PC-3 (cell line): ENCODE data around the gene LNX1. TPM values are rescaled to one million over a fixed set of nuclear protein-coding genes. Genes with fewer than 3 reads are reported as not detected.

Experiments
- ATAC-seq: fragments of 200-7000 bp; cut with Tn5 transposase; 2 replicates; pipeline ENCODE4 v1.9.1; 2020; ENCODE audit warnings: mild to moderate bottlenecking, moderate library complexity
- BruUV-seq: library from RNA; stranded (reverse); fragments of 400-500 nt; replicated peaks from 2 replicates; lab custom pipeline; 2021; lab: Mats Ljungman, UMichigan
- CTCF ChIA-PET: fragments of 300-600 bp; sonication (Branson Sonifier 250); formaldehyde crosslinking; loops from one replicate; lab custom pipeline; 2022; ENCODE audit warnings: antibody characterized with exemption; lab: Charles Lee
- POLR2A ChIA-PET: fragments of 300-600 bp; sonication (Branson Sonifier 250); formaldehyde crosslinking; loops from one replicate; lab custom pipeline; 2022; ENCODE audit warnings: antibody characterized with exemption; ENCODE audit not compliant: unreplicated experiment; lab: Charles Lee
- DNase-seq: peaks from one replicate; pipeline ENCODE4 v3.0.0-alpha.2; 2015
- H2AFZ ChIP-seq: fragments of 300-600 bp; sonication (generic); 2 replicates; pipeline ENCODE4 v1.6.0; 2016; ENCODE audit warnings: antibody characterized with exemption, low read length
- H3F3A ChIP-seq: fragments of 300-600 bp; sonication (generic); one replicate; pipeline ENCODE4 v1.6.0; 2017; ENCODE audit warnings: antibody characterized with exemption, low read length, control low read depth, mild to moderate bottlenecking; ENCODE audit not compliant: unreplicated experiment
- H3K27ac ChIP-seq: fragments of 300-600 bp; sonication (generic); 2 replicates; pipeline ENCODE4 v1.5.1; 2016; ENCODE audit warnings: mild to moderate bottlenecking, low read length
- H3K27me3 ChIP-seq: fragments of 300-600 bp; sonication (generic); 2 replicates; pipeline ENCODE4 v1.6.1; 2016; ENCODE audit warnings: low read length, mixed read lengths
- H3K36me3 ChIP-seq: fragments of 300-600 bp; sonication (generic); 2 replicates; pipeline ENCODE4 v1.6.1; 2016; ENCODE audit warnings: low read depth, mixed run types, low read length, mixed read lengths
- H3K4me1 ChIP-seq: fragments of 300-600 bp; sonication (generic); 2 replicates; pipeline ENCODE4 v1.5.1; 2016; ENCODE audit warnings: low read length; ENCODE audit not compliant: insufficient read depth
- H3K4me2 ChIP-seq: fragments of 300-600 bp; sonication (generic); 2 replicates; pipeline ENCODE4 v1.6.0; 2016; ENCODE audit warnings: low read length
- H3K4me3 ChIP-seq: fragments of 300-600 bp; sonication (generic); 2 replicates; pipeline ENCODE4 v1.5.1; 2016; ENCODE audit warnings: mild to moderate bottlenecking, low read length, mixed read lengths
- H3K79me2 ChIP-seq: fragments of 300-600 bp; sonication (generic); 2 replicates; pipeline ENCODE4 v1.6.1; 2017; ENCODE audit warnings: low read length, mixed read lengths
- H3K9ac ChIP-seq: fragments of 300-600 bp; sonication (generic); 2 replicates; pipeline ENCODE4 v1.6.0; 2016; ENCODE audit warnings: mild to moderate bottlenecking, low read length
- H3K9me2 ChIP-seq: fragments of 300-600 bp; sonication (generic); replicated peaks from 2 replicates; pipeline ENCODE4 v1.6.1; 2016; ENCODE audit warnings: mixed run types, low read length, mixed read lengths
- H3K9me3 ChIP-seq: fragments of 300-600 bp; sonication (generic); 2 replicates; pipeline ENCODE4 v1.6.1; 2016; ENCODE audit warnings: low read length, mixed read lengths
- H4K20me1 ChIP-seq: fragments of 300-600 bp; sonication (generic); 2 replicates; pipeline ENCODE4 v1.6.1; 2016; ENCODE audit warnings: low read length, mixed read lengths
- EZH2 ChIP-seq: fragments of 300-600 bp; sonication (generic); IDR thresholded peaks from one replicate; pipeline ENCODE4 v1.6.1; 2017; ENCODE audit warnings: antibody characterized with exemption, mild to moderate bottlenecking, low read length; ENCODE audit not compliant: unreplicated experiment
- EZH2phosphoT487 ChIP-seq: fragments of 300-600 bp; sonication (generic); IDR thresholded peaks from 2 replicates; pipeline ENCODE4 v1.6.1; 2018; ENCODE audit warnings: mild to moderate bottlenecking, antibody characterized with exemption, low read length, borderline replicate concordance
- intact Hi-C: fragments of 100-400 bp; cut with micrococcal nuclease; formaldehyde crosslinking; loops from 2 replicates; pipeline ENCODE4 v1.9.0; 2023
- total RNA-seq: library from RNA; depleted of rRNA; stranded (reverse); fragments of >200 nt; gene quantifications from 2 replicates; pipeline ENCODE4 v1.2.3, GENCODE V29; 2014
- TF ChIP-seq, protein P1 (sequence below): fragments of 300-600 bp; sonication (generic); conservative IDR thresholded peaks from 2 replicates; pipeline ENCODE4 v1.5.1; 2017; ENCODE audit warnings: antibody characterized with exemption, low read depth, mild to moderate bottlenecking, low read length

Gene LNX1
- total RNA-seq, 1 experiment from 2014 or later, result 2.8 TPM

GRCh38 chr4:53444954-53445353, 146.3 kb downstream of the LNX1 start:
- POLR2A ChIA-PET, result no interaction called here
- Histone ChIP-seq H3K79me2 (no peaks in the 10 kb centered on the region), H3K27ac (no peak overlapping the region), H3K36me3 (peaks cover 53% of the 10 kb centered on the region; the same call in 1 of the 2 replicates), H3K9me3 (no peaks in the 10 kb centered on the region), H4K20me1 (no peaks in the 10 kb centered on the region), H3K27me3 (no peaks in the 10 kb centered on the region), H2AFZ (no peak overlapping the region), H3K4me3 (no peak overlapping the region), H3F3A (no peaks in the 10 kb centered on the region), H3K9ac (no peak overlapping the region), H3K4me2 (no peak overlapping the region), H3K4me1 (no peaks in the 10 kb centered on the region), H3K9me2 (no peaks in the 10 kb centered on the region)
- no peak for TF ChIP-seq EZH2phosphoT487
- TF ChIP-seq, protein P1, sequence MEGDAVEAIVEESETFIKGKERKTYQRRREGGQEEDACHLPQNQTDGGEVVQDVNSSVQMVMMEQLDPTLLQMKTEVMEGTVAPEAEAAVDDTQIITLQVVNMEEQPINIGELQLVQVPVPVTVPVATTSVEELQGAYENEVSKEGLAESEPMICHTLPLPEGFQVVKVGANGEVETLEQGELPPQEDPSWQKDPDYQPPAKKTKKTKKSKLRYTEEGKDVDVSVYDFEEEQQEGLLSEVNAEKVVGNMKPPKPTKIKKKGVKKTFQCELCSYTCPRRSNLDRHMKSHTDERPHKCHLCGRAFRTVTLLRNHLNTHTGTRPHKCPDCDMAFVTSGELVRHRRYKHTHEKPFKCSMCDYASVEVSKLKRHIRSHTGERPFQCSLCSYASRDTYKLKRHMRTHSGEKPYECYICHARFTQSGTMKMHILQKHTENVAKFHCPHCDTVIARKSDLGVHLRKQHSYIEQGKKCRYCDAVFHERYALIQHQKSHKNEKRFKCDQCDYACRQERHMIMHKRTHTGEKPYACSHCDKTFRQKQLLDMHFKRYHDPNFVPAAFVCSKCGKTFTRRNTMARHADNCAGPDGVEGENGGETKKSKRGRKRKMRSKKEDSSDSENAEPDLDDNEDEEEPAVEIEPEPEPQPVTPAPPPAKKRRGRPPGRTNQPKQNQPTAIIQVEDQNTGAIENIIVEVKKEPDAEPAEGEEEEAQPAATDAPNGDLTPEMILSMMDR, result no peak
- TF ChIP-seq EZH2, result no peak
- CTCF ChIA-PET, result no interaction called here
- DNase-seq (no peak), ATAC-seq (no peak)
- intact Hi-C loops, result no loop called here
- BruUV-seq, result no TSS peak

- Histone ChIP-seq H3K4me3 (no peak overlapping the region), H3K9me2 (no peaks in the 10 kb centered on the region), H4K20me1 (no peaks in the 10 kb centered on the region), H3K9ac (no peak overlapping the region), H3K36me3 (peaks cover 49% of the 10 kb centered on the region; the same call in 1 of the 2 replicates), H2AFZ (no peak overlapping the region), H3K27me3 (no peaks in the 10 kb centered on the region), H3K4me1 (no peaks in the 10 kb centered on the region), H3F3A (no peaks in the 10 kb centered on the region), H3K4me2 (no peak overlapping the region), H3K9me3 (no peaks in the 10 kb centered on the region), H3K27ac (no peak overlapping the region), H3K79me2 (no peaks in the 10 kb centered on the region)
- TF ChIP-seq, protein P1, result no peak
- TF ChIP-seq EZH2phosphoT487 (no peak), EZH2 (no peak)
- no TSS peak for BruUV-seq
- ATAC-seq, result no peak
- DNase-seq, result no peak
- intact Hi-C loops, result no loop called here
- ChIA-PET CTCF (no interaction called here), POLR2A (no interaction called here)
Measured at GRCh38 chr4:53441564-53441963, 149.7 kb downstream of the LNX1 start.

DNA sequence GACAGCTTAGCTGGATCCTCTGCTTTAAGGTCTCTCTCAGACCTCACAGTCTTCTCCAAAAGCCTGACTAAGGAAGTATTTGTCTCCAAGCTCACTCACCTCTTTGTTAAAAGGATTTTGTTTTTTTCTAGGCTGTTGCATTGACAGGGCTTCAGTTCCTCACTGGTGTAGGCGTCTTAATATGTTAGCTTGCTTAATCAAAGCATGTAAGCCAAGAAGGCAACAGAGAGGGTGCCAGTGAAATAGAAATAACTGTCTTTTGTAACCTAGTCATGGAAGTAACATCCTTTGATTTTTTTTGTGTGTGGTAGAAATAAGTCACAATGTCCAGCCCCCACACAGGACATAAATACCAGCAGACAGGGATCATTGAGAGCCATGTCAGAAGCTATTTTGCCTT, 155.0 kb downstream of the LNX1 start:
- H3K4me2 ChIP-seq, result no peak overlapping the region
- H3K27ac ChIP-seq, result no peak overlapping the region
- no peaks in the 10 kb centered on the region for H3F3A ChIP-seq
- no peak overlapping the region for H3K9ac ChIP-seq
- no TSS peak for BruUV-seq
- H3K9me3 ChIP-seq, result no peaks in the 10 kb centered on the region
- peaks cover 24% of the 10 kb centered on the region; the same call in 1 of the 2 replicates for H3K36me3 ChIP-seq
- no peaks in the 10 kb centered on the region for H3K4me1 ChIP-seq
- TF ChIP-seq, protein P1, result no peak
- TF ChIP-seq EZH2 (no peak), EZH2phosphoT487 (no peak)
- CTCF ChIA-PET, result no interaction called here
- DNase-seq (no peak), ATAC-seq (no peak)
- no peaks in the 10 kb centered on the region for H3K79me2 ChIP-seq
- H4K20me1 ChIP-seq, result no peaks in the 10 kb centered on the region
- H2AFZ ChIP-seq, result no peak overlapping the region
- no peak overlapping the region for H3K4me3 ChIP-seq
- no peaks in the 10 kb centered on the region for H3K9me2 ChIP-seq
- POLR2A ChIA-PET, result no interaction called here
- H3K27me3 ChIP-seq, result no peaks in the 10 kb centered on the region
- intact Hi-C loops, result no loop called here
